Suprapubic skin (tissue), 4 donors: ENCODE measurements around the gene SLC39A3. TPM values are rescaled to one million over a fixed set of nuclear protein-coding genes. Genes with fewer than 3 reads are reported as not detected.
"Not testable (repeated sequence)": the region's sequence is repeated elsewhere in the genome, so short reads cannot be mapped to it uniquely, and the experiment has no call there.

Experiments used
- DNase-seq, 2 donors: peaks; one replicate each; pipeline ENCODE4 v3.0.0-alpha.2; 2019; ENCODE audit warnings: low spot score in 2 of 2
- H3K27ac ChIP-seq: fragments of 200-600 bp; sonication (generic); one replicate; pipeline ENCODE4 v1.5.1; 2019
- H3K27me3 ChIP-seq: fragments of 200-600 bp; sonication (generic); one replicate; pipeline ENCODE4 v1.5.1; 2019
- H3K36me3 ChIP-seq: fragments of 200-600 bp; sonication (generic); one replicate; pipeline ENCODE4 v1.5.1; 2019
- H3K4me1 ChIP-seq: fragments of 200-600 bp; sonication (generic); one replicate; pipeline ENCODE4 v1.5.1; 2019
- H3K4me3 ChIP-seq: fragments of 200-600 bp; sonication (generic); one replicate; pipeline ENCODE4 v1.5.1; 2019; ENCODE audit warnings: mild to moderate bottlenecking
- H3K9me3 ChIP-seq: fragments of 200-600 bp; sonication (generic); one replicate; pipeline ENCODE4 v1.5.1; 2019
- EP300 ChIP-seq: sonication (generic); formaldehyde crosslinking; IDR thresholded peaks from one replicate; pipeline ENCODE4 v1.6.1; 2017; ENCODE audit warnings: antibody characterized with exemption
- POLR2A ChIP-seq, 2 donors: fragments of 450-650 bp; IDR thresholded peaks; one replicate each; pipeline ENCODE4 v1.6.1; 2017; ENCODE audit warnings: antibody characterized with exemption in 2 of 2, mild to moderate bottlenecking in 2 of 2, moderate library complexity in 2 of 2
- POLR2AphosphoS5 ChIP-seq, 3 donors: sonication (generic); formaldehyde crosslinking; IDR thresholded peaks; one replicate each; pipeline ENCODE4 v1.6.1; 2017; ENCODE audit warnings: antibody characterized with exemption in 3 of 3
- WGBS: methylation state at CpG from one replicate; pipeline ENCODE4 v1.1.5; 2018; 5-methylcytosine and 5-hydroxymethylcytosine counted together
- total RNA-seq, 4 donors: library from RNA; depleted of rRNA; stranded (reverse); fragments of >200 nt; gene quantifications; one replicate each; pipeline ENCODE4 v1.1.0, GENCODE V29; 2016
- TF ChIP-seq, protein P1 (sequence below), 2 donors: fragments of 200-600 bp in 1 of 2; fragments of 450-650 bp in 1 of 2; sonication (generic) in 1 of 2; IDR thresholded peaks; one replicate each; pipeline ENCODE4 v1.5.1; 2016 to 2019; ENCODE audit warnings: antibody characterized with exemption in 2 of 2, mild to moderate bottlenecking in 1 of 2, moderate library complexity in 1 of 2

SLC39A3 gene
- total RNA-seq, 4 donors from 2014 or later: 8.0 to 31.1 (median 23.0) TPM

DNA sequence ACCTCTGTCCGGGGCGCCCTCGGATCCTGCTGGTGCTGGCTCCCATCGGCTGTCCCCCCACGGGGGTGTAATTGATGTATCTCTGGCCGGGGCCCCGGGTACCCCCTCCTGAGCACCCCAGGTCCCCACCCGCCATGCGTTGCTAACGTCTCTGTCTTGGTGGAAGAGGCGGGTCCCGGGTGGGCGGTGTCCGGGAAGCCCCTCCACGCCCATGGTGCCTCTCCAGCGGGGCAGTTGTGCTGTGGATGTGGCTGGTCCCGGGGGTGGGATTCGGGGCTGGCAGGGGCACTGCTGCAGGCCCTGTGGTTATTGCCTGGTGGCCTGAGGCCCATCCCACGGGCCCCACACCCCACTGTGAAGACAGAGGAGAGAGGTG lies 23.6 kb downstream of the SLC39A3 start:
- H3K27ac ChIP-seq: no peak overlapping the region
- 100% methylated on average over 2 of the region's 19 CpGs for WGBS
- peaks cover 14% of the 10 kb centered on the region for H3K4me1 ChIP-seq
- peaks cover 25% of the 10 kb centered on the region for H3K27me3 ChIP-seq
- DNase-seq: no peak
- TF ChIP-seq EP300 (no peak), POLR2A (IDR thresholded peaks at IDR 0.05) (no peak), POLR2AphosphoS5 (IDR thresholded peaks at IDR 0.05) (no peak)
- TF ChIP-seq, protein P1, sequence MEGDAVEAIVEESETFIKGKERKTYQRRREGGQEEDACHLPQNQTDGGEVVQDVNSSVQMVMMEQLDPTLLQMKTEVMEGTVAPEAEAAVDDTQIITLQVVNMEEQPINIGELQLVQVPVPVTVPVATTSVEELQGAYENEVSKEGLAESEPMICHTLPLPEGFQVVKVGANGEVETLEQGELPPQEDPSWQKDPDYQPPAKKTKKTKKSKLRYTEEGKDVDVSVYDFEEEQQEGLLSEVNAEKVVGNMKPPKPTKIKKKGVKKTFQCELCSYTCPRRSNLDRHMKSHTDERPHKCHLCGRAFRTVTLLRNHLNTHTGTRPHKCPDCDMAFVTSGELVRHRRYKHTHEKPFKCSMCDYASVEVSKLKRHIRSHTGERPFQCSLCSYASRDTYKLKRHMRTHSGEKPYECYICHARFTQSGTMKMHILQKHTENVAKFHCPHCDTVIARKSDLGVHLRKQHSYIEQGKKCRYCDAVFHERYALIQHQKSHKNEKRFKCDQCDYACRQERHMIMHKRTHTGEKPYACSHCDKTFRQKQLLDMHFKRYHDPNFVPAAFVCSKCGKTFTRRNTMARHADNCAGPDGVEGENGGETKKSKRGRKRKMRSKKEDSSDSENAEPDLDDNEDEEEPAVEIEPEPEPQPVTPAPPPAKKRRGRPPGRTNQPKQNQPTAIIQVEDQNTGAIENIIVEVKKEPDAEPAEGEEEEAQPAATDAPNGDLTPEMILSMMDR (IDR thresholded peaks at IDR 0.05): no peak
- H3K36me3 ChIP-seq: no peaks in the 10 kb centered on the region
- H3K9me3 ChIP-seq: peaks cover 7% of the 10 kb centered on the region
- H3K4me3 ChIP-seq: no peak overlapping the region

DNA sequence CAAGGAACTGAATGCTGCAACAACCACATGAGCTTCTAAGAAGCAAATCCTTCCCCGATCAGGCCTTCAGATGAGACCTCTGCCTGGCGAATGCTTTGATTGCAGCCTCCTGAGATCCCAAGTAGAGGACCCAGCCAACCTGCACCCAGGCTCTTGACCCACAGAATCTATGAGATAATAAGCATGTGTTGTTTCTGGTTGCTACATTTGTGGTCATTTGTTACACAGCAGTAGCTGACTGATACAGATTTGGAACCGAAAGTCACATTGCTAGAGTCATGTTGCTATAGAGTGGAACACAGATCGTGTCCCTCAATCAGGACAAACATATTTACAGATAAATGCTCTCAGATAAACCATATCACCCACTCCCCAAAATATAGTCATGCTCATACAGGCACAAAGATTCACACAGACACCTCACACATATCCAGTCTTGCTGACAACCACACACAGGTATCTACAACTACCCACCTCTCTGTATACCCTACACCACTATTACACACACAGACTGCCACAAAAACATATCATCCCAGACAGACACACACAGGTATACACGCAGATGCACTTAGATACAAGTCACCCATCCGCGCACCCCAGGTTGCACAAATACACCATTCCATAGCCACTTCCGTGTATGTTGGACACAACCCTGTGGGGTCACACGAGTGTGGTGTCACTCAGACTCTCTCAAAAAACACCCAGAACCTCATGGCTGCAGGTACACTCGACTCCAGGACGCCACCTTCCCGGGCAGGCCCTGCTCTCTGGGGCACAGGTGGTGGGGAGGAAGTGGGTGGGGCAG lies 24.1 kb downstream of the SLC39A3 start:
- Histone ChIP-seq H3K27me3 (peaks cover 21% of the 10 kb centered on the region), H3K4me1 (peaks cover 9% of the 10 kb centered on the region), H3K4me3 (no peak overlapping the region), H3K9me3 (peaks cover 7% of the 10 kb centered on the region), H3K36me3 (no peaks in the 10 kb centered on the region), H3K27ac (no peak overlapping the region)
- TF ChIP-seq POLR2A (IDR thresholded peaks at IDR 0.05) (no peak), EP300 (no peak), POLR2AphosphoS5 (IDR thresholded peaks at IDR 0.05) (no peak)
- TF ChIP-seq, protein P1 (IDR thresholded peaks at IDR 0.05): no peak
- WGBS: 94% methylated on average over 9 of the region's 12 CpGs
- DNase-seq: no peak

DNA sequence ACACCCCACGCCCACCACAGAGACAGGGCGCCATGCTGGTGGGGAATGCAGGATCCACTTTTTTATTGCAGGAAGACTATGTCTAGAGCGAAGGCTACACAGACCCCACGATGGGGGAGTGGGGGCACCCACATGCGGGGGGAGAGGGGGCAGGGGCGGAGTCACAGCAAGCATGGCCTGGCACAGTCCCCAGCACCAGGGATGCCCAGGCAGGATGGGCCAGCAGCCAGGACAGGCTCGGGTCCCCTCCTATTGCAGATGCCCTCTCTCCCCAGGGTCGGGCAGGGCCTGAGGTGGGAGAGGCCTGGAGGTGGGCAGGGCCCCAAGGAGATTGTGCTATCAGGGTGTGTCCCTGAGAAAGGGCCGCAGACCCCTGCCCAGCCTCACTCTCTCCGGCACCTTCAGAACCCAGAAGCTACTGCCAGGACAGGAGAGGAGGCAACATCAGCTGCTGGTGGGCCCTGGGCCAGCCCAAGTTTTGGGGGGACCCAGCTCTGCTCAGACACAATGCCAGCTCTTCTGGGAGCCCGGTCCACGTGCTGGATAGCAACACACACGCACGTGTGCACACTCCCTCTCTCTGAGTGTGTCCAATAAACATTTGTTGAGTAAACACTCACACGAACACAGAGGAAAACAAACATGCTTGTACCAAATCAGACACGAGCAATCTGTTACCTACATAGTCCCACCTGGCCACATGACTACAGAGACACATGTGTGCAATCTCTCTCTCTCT lies 25.1 kb downstream of the SLC39A3 start:
- DNase-seq: no peak
- H3K4me1 ChIP-seq: no peaks in the 10 kb centered on the region
- peaks cover 7% of the 10 kb centered on the region for H3K9me3 ChIP-seq
- 88% methylated on average over 14 of the region's 16 CpGs for WGBS
- H3K4me3 ChIP-seq: no peak overlapping the region
- H3K36me3 ChIP-seq: no peaks in the 10 kb centered on the region
- TF ChIP-seq POLR2A (IDR thresholded peaks at IDR 0.05) (no peak), EP300 (no peak), POLR2AphosphoS5 (IDR thresholded peaks at IDR 0.05) (no peak)
- TF ChIP-seq, protein P1 (IDR thresholded peaks at IDR 0.05): no peak
- H3K27ac ChIP-seq: no peak overlapping the region
- H3K27me3 ChIP-seq: peaks cover 11% of the 10 kb centered on the region

DNA sequence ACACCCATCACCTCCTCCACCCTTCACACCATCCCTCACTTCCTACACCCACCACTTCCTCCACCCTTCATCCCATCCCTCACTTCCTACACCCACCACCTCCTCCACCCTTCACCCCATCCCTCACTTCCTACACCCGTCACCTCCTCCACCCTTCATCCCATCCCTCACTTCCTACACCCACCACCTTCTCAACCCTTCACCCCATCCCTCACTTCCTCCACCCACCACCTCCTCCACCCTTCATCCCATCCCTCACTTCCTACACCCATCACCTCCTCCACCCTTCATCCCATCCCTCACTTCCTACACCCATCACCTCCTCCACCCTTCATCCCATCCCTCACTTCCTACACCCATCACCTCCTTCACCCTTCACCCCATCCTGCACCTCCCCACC lies 25.7 kb downstream of the SLC39A3 start:
- H3K9me3 ChIP-seq, H3K36me3 ChIP-seq, DNase-seq, H3K27ac ChIP-seq, H3K4me1 ChIP-seq, H3K4me3 ChIP-seq: not testable (repeated sequence)
- peaks cover 11% of the 10 kb centered on the region for H3K27me3 ChIP-seq
- 78% methylated on average over 1 of the region's 1 CpG for WGBS

DNA sequence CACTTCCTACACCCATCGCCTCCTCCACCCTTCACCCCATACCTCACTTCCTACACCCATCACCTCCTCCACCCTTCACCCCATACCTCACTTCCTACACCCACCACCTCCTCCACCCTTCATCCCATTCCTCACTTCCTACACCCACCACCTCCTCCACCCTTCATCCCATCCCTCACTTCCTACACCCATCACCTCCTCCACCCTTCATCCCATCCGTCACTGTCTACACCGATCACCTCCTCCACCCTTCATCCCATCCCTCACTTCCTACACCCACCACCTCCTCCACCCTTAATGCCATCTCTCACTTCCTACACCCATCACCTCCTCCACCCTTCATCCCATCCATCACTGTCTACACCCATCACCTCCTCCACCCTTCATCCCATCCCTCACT lies 26.6 kb downstream of the SLC39A3 start:
- H3K27ac ChIP-seq: not testable (repeated sequence)
- 90% methylated on average over 3 of the region's 3 CpGs for WGBS

DNA sequence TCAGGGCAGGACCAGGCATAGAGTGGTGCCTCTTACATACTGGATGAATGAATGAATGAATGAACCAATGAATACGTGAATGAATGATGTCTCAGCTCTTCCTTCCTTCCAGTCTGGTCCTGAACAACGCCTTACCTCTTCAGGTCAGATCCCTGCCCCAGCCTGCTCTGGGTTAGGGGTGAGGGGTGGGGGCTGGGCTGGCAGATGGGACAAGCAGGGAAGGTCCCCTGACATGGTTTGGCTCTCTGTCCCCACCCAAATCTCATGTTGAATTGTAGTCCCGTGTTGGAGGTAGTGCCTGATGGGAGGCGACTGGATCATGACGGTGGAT lies 28.0 kb downstream of the SLC39A3 start:
- H3K4me3 ChIP-seq: no peak overlapping the region
- TF ChIP-seq POLR2A (IDR thresholded peaks at IDR 0.05) (no peak), POLR2AphosphoS5 (IDR thresholded peaks at IDR 0.05) (no peak), EP300 (no peak)
- TF ChIP-seq, protein P1 (IDR thresholded peaks at IDR 0.05): no peak
- 80% methylated on average over 5 of the region's 5 CpGs for WGBS
- H3K4me1 ChIP-seq: no peaks in the 10 kb centered on the region
- no peak for DNase-seq
- H3K9me3 ChIP-seq: peaks cover 7% of the 10 kb centered on the region
- no peaks in the 10 kb centered on the region for H3K36me3 ChIP-seq
- no peak overlapping the region for H3K27ac ChIP-seq
- H3K27me3 ChIP-seq: peaks cover 11% of the 10 kb centered on the region

More for the DNA sequence above, 26.6 kb downstream of the SLC39A3 start:
- not testable (repeated sequence) for H3K4me3 ChIP-seq, H3K4me1 ChIP-seq, H3K36me3 ChIP-seq, H3K9me3 ChIP-seq, DNase-seq
- H3K27me3 ChIP-seq: peaks cover 11% of the 10 kb centered on the region
